HG03342 (cell line): ENCODE measurements around the gene EDC3.
A peak's percentile ranks its signal among the peaks of the same experiment; 100 is the strongest.
"Not testable (repeated sequence)": the region's sequence is repeated elsewhere in the genome, so short reads cannot be mapped to it uniquely, and the experiment has no call there.

ENCODE experiments used
- ATAC-seq: cut with Tn5 transposase; IDR thresholded peaks from one replicate; pipeline ENCODE4 v1.9.1; 2021; ENCODE audit warnings: mild to moderate bottlenecking, moderate library complexity; ENCODE audit not compliant: unreplicated experiment

EDC3 gene

DNA sequence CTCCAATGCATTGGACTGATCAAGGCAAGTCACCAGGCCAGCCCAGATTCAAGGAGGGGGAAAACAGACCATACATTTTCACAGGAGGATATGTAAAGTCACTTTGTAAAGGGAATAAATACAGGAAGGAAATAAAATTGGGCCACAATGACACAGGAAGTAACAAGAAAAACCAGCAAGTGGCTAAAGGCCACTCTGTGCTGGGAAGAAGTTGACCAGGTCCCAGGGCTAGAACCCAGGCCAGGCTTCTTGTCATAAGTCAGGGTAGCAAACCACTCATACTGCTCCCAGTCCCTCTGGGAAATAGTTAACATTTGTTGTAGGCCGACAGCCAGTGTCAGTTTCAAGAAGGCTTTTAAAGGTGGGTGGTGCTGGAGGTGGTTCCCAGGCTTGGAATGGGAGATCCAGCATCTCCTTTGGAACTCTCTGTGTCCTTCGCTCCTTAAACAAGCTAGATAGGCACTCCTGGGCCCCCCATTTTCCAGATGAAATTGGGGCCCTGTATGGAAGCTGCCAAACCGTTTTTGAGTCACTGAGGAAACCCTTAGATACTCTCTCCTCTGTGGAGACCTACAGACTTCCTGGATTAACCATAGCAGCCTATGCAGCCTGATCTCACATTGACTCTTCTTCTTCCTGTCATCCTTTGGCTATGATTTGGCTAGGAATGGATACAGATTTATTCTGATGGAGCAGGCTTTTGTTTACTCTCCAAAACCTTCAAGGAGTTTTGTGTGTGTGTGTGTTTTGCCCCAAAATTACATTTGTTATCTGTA lies 14.7 kb upstream of the EDC3 start:
- no peak for ATAC-seq

DNA sequence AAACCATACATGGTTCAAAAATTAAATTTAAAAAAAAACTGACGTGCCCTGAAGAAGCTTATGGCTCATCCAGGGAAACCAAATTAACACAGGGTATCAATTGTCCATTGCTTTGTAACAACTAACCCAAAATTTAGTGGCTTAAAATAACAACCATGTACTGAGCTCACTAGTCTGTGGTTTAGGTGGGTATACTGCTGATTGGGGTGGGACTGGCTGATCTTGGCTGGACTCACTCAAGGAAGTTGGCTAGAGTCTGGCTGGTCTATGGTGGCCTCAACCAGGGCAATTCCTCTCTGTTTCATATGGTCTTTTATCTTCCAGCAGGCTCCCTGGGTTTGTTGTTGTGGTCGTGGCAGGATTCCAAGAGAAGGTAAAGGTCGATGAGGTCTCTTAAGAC lies 14.1 kb upstream of the EDC3 start:
- ATAC-seq = no peak

DNA sequence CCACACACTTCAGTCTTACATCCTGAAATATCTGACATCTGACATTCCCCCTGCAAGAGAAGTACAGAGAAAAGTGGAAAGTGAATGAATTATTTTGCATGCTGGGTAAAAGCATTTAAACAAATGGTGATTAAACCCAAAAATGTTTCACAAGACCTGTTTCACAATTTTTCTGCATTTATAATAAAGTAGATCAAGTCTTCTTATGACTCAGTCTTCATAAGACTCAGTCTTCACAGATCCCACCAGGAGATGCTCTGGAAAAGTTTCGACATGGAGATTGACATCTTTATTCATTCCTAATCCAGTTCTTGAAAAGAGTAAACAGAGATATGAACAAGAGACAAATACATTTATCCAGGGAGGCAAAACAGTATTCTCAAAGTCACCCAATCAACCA lies 13.2 kb upstream of the EDC3 start:
- no peak for ATAC-seq

DNA sequence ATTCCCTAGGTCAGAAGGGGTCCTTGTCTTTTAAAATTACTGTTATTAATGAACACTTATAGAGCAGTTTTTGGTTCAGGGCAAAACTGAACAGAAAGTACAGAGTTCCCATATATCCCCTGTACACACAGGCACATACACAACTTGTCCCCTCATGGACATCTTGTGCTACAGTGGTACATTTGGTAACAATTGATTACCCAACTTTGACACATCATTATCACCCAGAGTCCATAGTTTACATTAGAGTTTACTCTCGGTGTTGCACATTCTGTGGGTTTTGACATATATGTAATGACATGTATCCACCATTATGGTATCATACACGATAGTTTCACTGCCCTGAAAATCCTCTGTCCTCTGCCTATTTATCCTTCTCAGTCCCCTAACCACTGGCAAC lies 984 bp upstream of the EDC3 start:
- ATAC-seq = no peak

DNA sequence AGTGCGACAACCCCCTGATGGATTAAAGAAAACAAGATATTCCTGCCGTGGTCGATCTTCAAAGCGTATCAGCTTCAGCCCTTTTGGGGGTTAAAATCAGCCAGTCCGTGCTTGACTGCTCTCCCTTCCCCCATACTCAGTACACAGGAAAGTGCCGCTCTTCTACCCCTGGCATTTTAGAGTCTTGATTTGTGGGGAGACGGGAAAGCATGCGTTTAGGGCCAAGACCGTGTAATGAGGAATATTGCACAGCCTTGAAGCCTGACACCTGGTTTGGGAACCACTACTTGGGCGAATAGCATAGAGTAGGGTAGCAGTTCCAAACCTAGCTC lies 540 bp upstream of the EDC3 start:
- peak; percentile 21 for ATAC-seq

DNA sequence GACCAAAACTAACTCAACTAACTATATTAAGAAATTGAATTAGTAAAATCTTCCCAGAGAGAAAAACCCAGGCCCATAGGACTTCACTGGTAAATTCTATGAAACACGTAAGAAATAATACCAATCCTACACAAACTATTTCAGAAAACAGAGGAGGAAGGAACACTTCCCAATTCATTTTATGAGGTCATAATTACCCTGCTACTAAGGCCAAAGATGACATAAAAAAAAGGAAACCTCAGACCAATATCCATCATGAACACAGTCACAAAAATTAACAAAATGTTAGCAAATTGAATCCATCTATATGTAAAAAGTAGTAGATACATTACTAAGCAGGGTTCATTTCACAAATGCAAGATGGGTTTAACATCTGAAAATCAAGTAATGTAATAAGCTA lies 3.5 kb downstream of the EDC3 start:
- no peak for ATAC-seq

DNA sequence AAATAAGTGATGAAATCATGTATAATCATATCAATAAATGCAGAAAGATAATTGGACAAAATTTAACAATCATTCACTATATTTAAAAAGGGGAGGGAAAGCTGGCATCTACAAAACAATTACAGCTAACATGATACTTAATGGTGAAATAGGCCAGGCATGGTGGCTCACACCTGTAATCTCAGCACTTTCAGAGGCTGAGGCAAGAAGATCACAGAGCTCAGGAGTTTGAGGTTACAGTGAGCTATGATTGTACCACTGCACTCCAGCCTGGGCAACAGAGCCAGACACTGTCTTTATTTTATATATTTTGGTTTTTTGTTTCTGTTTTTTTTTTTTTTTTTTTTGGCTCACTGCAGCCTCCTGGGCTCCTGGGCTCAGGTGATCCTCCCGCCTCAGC lies 12.1 kb downstream of the EDC3 start:
- ATAC-seq = no peak

DNA sequence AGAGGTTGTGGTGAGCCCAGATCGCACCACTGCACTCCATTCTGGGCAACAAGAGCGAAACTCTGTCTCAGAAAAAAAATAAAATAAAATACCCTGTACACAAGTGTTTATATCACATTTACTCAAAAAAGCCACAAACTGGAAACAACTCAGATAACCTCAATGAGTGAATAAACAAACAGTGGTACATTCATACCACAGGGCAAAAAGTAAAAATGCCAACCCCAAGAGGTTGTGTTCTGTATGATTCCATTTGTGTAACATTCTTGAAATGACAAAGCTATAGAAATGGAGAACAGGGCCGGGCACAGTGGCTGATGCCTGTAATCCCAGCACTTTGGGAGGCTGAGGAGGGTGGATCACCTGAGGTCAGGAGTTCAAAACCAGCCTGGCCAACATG lies 12.9 kb downstream of the EDC3 start:
- no peak for ATAC-seq

DNA sequence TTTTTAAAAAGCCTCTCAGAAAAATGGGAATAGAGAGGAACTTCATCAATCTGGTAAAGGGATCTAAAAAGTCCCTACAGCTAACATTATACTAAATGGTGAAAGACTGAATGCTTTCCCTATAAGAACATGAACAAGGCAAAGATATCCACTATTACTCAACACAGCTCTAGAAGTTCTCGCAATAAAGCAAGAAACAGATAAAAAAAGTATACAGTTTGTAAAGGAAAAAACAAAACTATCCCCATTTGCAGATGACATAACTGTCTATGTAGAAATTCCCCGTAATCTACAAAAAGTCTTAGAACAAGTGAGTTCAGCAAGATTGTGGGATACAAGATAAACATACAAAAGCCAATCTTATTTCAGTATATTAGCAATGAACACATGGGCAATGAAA lies 15.4 kb downstream of the EDC3 start:
- no peak for ATAC-seq

DNA sequence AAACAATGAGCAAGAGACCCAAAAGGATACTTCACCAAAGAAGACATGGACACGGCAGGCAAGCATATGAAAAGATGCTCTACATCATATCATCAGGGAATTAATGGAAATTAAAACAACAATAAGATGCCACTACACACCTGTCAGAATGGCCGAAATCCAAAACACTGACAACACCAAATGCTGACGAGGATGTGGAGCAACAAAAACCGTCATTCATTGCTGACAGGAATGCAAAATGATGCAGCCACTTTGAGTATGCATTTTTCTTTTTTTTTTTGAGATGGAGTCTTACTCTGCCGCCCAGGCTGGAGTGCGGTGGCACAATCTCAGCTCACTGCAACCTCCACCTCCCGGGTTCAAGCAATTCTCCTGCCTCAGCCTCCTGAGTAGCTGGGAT lies 19.0 kb downstream of the EDC3 start:
- no peak for ATAC-seq

DNA sequence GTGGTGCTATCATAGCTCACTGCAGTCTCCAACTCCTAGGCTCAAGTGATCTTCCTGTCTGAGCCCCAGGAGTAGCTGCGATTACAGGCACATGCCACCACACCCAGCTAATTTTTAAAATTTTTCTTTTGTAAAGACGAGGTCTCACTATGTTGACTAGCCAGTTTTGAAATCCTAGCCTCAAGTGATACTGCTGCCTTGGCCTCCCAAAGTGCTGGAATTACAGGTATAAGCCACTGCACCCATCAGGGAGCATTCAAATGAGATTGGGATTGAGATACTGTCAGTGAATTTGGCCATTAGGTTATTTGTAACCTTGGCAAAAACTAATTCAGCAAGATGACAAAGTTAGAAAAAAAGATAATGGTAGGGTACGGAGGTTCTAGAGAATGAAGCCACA lies 21.7 kb downstream of the EDC3 start:
- ATAC-seq = no peak

DNA sequence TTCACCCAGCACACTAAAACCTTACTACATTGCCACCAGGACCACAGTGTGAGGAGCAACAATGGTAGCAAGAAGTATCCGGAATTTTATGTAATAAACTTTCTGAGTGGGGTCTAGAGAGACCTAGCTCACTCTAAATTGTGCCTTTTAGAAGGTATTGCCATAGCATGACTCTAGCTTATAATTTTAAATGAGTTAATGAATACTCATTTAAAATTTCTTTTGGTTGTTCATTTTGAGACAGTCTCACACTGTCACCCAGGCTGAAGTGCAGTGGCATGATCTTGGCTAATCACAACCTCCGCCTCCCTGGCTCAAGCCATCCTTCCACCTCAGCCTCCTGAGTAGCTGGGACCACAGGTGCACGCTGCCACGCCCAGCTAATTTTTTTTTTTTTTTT lies 26.2 kb downstream of the EDC3 start:
- ATAC-seq = no peak

DNA sequence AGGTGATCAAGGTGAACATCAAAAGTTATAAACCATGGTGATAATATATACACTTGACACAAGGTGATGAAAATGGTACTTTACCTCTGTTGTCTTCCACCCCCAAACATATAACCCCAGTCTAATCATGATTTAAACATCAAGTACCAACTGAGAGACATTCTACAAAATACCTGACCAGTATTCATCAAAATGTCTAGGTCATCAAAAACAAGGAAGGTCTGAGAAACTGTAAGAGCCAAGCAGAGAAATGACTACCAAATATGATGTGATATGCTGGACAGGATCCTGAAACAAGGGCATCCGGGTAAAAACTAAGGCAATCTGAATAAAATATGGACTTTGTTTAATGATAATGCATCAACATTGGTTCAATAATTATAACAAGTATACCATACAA lies 27.8 kb downstream of the EDC3 start:
- ATAC-seq = no peak

DNA sequence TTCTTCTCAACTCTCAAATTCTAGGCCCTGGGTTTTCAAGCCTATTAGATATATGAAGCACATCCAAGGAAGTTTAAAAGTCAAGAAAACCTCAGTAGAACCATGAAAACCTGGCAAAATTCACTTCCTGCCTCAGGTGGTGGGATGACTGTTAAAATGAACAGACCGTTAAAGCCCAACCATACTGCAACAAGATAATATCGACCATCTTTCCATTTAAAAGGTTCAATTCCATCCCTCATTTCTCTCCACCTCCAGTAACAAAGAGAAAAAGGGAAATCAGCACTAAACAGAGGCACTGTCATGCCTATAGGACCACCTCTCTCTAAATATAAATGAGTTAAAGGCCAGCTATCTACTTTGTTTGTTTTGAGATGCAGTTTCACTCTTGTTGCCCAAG lies 31.2 kb downstream of the EDC3 start:
- ATAC-seq = no peak

DNA sequence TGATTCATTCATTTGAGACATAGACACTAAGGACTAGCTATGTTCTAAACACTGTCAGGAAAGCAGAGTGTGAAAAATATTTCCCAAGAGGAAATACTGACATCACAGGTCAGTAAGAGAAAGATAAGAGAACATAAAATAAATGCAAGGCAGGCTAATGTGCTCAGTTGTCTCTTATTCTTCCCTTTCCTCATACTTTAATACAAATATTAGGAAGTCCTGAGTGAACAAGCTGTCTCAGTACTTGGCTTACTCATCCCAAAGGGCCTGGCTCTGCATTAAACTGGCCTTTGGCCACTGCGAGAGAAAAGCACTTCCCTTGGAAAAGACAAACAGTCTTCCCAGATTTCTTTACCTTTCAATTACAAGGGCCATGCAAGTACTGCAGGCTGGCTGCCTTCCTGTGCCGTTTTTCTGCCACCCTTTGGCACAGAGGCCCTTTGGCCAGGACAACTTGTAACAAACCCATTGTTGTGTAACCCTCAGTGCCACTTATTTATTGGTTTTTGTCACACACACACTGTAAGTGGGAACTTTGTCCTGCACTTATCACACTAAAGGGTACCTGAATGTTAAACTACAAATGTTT lies 31.7 kb downstream of the EDC3 start:
- ATAC-seq = no peak

DNA sequence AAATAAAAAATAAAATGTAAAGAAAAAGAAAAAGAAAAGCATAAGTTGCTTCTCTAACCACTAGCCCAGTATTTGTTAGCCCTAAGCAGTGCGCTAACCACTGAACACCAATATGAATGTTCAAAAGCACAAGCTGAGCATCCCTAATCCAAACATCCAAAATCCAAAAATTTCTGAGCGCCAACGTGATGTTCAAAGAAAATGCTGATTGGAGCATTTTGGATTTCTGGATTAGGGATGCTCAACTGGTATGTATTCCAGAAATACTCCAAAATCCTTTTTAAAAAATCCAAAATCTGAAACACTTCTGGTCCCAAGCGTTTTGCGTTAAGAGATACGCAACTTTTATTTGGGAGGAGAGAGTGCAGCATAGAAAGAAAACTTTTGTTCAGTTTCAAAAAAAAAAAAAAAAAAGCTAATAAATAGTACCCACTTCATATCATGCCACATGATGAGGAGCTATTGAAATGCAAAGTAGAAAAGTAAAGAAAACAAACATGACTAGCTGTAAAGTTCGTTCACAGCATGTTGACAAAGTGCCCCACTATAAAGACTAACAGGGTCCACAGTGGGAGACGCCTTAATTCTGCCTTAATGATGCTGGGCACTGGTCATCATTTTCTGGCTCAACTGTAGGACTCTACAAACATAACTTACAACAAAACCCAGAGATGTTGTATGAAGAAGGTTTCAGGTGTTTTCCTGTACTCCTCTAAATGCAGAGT lies 32.4 kb downstream of the EDC3 start:
- ATAC-seq = no peak

DNA sequence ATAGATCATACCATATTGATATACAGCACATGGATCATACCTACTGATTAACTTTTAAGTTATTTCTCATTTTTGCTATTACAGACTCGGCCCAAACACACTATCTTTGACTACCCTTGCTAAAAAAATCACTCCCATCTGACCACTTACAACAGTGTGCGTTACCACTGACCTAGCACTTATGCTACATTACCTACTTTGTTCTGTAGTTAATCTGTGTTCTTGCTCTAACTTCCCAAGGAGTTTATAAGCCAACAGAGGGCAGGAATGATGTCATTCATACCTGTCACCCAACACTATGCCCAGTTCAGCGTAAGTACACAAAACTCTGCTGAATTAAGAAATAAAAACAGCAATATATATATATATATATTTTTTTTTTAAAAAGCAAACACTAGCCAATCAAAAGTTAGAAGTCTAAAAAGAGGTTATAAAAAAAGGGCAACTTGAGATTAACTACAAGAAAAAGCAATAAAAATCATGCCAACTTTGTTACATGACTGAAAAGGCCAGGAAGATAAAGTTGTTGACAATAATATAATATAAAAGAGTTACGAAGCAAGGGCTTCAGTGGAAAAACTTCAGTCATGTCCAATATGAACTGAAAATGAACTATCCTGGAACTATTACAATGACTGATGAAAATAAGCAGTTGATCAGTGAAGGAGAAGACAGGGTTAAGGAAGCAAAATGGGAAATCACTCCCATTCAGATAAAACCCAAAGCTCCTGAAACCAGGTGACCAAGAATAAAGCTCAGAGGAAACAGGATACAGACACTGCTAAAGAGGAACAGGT lies 33.6 kb downstream of the EDC3 start:
- no peak for ATAC-seq

DNA sequence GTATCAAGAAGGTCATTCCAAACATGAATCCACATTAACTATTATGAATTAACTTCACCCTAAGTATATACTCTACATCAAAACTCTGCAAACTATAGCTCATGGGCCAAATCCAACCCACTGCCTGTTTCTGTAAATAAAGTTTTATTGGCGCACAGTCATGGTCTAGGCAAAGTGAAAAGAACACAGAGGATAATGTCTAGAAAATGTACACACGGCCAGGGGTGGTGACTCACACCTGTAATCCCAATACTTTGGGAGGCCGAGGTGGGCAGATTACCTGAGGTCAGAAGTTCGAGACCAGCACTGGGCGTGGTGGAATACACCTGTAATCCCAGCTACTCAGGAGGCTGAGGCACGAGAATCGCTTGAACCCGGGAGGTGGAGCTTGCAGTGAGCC lies 34.5 kb downstream of the EDC3 start:
- not testable (repeated sequence) for ATAC-seq

DNA sequence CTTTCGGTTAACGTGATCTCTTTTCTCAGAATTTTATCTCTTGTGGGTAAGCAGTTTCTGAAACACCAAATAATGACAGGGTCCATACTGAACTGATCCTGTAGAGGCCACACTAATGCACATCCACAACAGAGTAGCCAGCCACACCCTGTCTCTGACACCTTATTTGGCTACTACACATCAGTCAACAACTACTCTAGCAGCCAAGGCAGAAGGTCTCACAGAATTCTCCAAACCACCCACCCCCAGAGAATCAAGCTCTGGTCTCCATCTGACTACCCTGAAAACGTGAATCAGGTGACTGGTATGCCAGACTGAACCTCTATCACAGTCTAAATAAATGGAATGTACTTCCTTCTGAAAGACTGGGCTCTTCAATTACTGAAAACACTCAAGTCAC lies 38.0 kb downstream of the EDC3 start:
- ATAC-seq = no peak

DNA sequence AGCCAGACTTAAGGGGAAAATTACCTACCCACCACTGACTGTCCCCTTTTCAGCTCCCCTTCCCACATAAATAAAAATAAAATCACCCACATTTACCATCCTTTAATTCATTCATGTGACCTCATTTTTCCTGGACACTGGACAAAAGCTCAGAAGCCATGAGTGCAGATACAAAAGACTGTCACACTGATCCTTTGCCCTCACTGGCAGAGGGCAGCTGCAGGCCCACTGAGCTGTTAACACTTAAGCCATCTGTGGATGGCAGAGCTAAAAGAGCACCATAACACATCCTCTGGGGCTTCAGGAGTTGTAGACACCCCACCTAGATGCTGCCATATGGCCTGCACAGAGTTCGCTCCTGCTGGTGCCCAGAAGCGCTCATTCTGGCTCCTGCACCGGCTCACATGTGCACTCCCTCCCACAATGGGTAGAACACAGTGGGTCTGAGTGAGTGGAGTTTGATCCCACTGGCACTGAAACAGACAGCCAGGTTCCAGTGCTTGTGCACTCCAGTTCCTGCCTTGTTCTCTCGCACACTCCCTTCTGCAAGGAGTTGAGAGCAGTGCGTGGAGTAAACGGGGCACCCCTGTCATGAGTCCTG lies 38.8 kb downstream of the EDC3 start:
- ATAC-seq = no peak

DNA sequence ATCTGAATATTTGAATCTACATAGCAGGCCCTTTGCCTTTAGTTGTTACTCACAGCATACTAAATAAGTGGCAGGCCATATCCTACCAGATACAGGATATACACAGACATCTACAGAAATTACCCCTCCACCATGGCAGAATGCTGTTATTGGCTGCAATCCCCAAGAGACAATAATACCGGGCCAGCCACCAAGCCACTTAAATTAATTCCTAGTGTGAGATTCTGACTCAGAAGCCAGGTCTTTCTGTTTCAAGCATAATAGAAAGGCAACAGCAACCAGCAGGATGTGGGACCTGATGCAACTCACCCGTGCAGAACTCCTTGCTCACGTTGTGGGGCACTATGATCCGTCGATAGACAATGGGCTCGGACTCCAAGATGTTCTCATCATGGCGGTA lies 40.4 kb downstream of the EDC3 start:
- ATAC-seq = no peak
